GM23248 (cell line): ENCODE results near the gene MESD.

Source experiments
- EZH2 ChIP-seq: fragments of 200-600 bp; sonication (generic); IDR thresholded peaks from 2 replicates; pipeline ENCODE4 v1.6.1; 2018; ENCODE audit warnings: antibody characterized with exemption, mild to moderate bottlenecking; ENCODE audit not compliant: insufficient read depth, poor library complexity, severe bottlenecking
- EZH2phosphoT487 ChIP-seq: fragments of 200-600 bp; sonication (generic); IDR thresholded peaks from 2 replicates; pipeline ENCODE4 v1.6.1; 2018; ENCODE audit warnings: antibody characterized with exemption, moderate library complexity, mild to moderate bottlenecking, low read depth; ENCODE audit not compliant: insufficient read depth

GRCh38 chr15:80991421-80991820, 1.8 kb upstream of the MESD start:
- no peak for TF ChIP-seq EZH2phosphoT487
- no peak for TF ChIP-seq EZH2
